OCI-LY7 (cell line): ENCODE measurements around the gene MTG2. TPM values are rescaled to one million over a fixed set of nuclear protein-coding genes. Genes with fewer than 3 reads are reported as not detected.

Experiments used
- BruUV-seq: library from RNA; stranded (reverse); fragments of 400-500 nt; replicated peaks from 2 replicates; lab custom pipeline; 2021; lab: Mats Ljungman, UMichigan
- CTCF ChIA-PET: fragments of 300-600 bp; sonication (Branson Sonifier 250); formaldehyde crosslinking; loops from one replicate; lab custom pipeline; 2022; ENCODE audit warnings: antibody characterized with exemption; ENCODE audit not compliant: unreplicated experiment; lab: Charles Lee
- POLR2A ChIA-PET: fragments of 300-600 bp; sonication (Branson Sonifier 250); formaldehyde crosslinking; loops from one replicate; lab custom pipeline; 2022; ENCODE audit warnings: antibody characterized with exemption; lab: Charles Lee
- DNase-seq: peaks from one replicate; pipeline ENCODE4 v3.0.0-alpha.2; 2015; ENCODE audit warnings: low spot score
- H2AFZ ChIP-seq: fragments of 200-600 bp; sonication (generic), shearing (Covaris generic); 2 replicates; pipeline ENCODE4 v1.6.1; 2014; ENCODE audit warnings: mild to moderate bottlenecking, antibody characterized with exemption, low read length, moderate library complexity
- H3K27ac ChIP-seq: fragments of 200-600 bp; sonication (generic); 2 replicates; pipeline ENCODE4 v1.5.1; 2014; ENCODE audit warnings: mixed run types, low read depth, mild to moderate bottlenecking, moderate library complexity, low read length, inconsistent platforms; ENCODE audit not compliant: poor library complexity, severe bottlenecking
- H3K36me3 ChIP-seq: fragments of 200-600 bp; sonication (generic); 2 replicates; pipeline ENCODE4 v1.6.1; 2014; ENCODE audit warnings: mild to moderate bottlenecking, antibody characterized with exemption, low read length, moderate library complexity, mixed read lengths; ENCODE audit not compliant: insufficient read depth
- H3K4me1 ChIP-seq: fragments of 200-600 bp; sonication (generic); 2 replicates; pipeline ENCODE4 v1.5.1; 2014; ENCODE audit warnings: mild to moderate bottlenecking, low read length; ENCODE audit not compliant: insufficient read depth, poor library complexity, severe bottlenecking
- H3K4me2 ChIP-seq: fragments of 200-600 bp; sonication (generic); 2 replicates; pipeline ENCODE4 v1.6.1; 2014; ENCODE audit warnings: mild to moderate bottlenecking, low read length
- H3K4me3 ChIP-seq: fragments of 200-600 bp; sonication (generic); 2 replicates; pipeline ENCODE4 v1.5.1; 2014; ENCODE audit warnings: mild to moderate bottlenecking, low read depth, low read length; ENCODE audit not compliant: poor library complexity, severe bottlenecking
- H3K79me2 ChIP-seq: fragments of 200-600 bp; sonication (generic); 2 replicates; pipeline ENCODE4 v1.6.1; 2016; ENCODE audit warnings: low read depth, mild to moderate bottlenecking, low read length, moderate library complexity, mixed read lengths; ENCODE audit not compliant: insufficient read depth
- H3K9me2 ChIP-seq: fragments of 200-600 bp; sonication (generic); 2 replicates; pipeline ENCODE4 v1.6.1; 2016; ENCODE audit warnings: mild to moderate bottlenecking, low read length, mixed read lengths; ENCODE audit not compliant: insufficient read depth
- H3K9me3 ChIP-seq: fragments of 200-600 bp; sonication (generic); 2 replicates; pipeline ENCODE4 v1.6.1; 2014; ENCODE audit warnings: mild to moderate bottlenecking, mixed run types, low read length, mixed read lengths
- H4K20me1 ChIP-seq: fragments of 200-600 bp; sonication (generic); 2 replicates; pipeline ENCODE4 v1.6.1; 2014; ENCODE audit warnings: mild to moderate bottlenecking, antibody characterized with exemption, low read length, moderate library complexity, mixed read lengths; ENCODE audit not compliant: insufficient read depth
- EZH2phosphoT487 ChIP-seq: fragments of 200-600 bp; sonication (generic); IDR thresholded peaks from 2 replicates; pipeline ENCODE4 v1.6.1; 2018; ENCODE audit warnings: low read depth, borderline replicate concordance, mild to moderate bottlenecking, mixed run types, antibody characterized with exemption, low read length, moderate library complexity, mixed read lengths
- intact Hi-C: fragments of 100-400 bp; cut with micrococcal nuclease; formaldehyde crosslinking; loops from one replicate; pipeline ENCODE4 v1.10.0; 2022; ENCODE audit not compliant: unreplicated experiment
- total RNA-seq, 2 experiments: library from RNA; depleted of rRNA in 1 of 2; stranded (reverse); fragments of >200 nt in 1 of 2; shearing (Covaris generic) in 1 of 2; gene quantifications; 2 replicates each; pipeline ENCODE4 v1.2.3, GENCODE V29; 2014 to 2022
- TF ChIP-seq, protein P1 (sequence below): fragments of 200-600 bp; sonication (generic); conservative IDR thresholded peaks from 2 replicates; pipeline ENCODE4 v1.5.1; 2014; ENCODE audit warnings: mild to moderate bottlenecking, antibody characterized with exemption, low read length, moderate library complexity, mixed read lengths

The MTG2 gene
- total RNA-seq, 2 experiments from 2014 or later: 24.1 to 37.5 TPM

DNA sequence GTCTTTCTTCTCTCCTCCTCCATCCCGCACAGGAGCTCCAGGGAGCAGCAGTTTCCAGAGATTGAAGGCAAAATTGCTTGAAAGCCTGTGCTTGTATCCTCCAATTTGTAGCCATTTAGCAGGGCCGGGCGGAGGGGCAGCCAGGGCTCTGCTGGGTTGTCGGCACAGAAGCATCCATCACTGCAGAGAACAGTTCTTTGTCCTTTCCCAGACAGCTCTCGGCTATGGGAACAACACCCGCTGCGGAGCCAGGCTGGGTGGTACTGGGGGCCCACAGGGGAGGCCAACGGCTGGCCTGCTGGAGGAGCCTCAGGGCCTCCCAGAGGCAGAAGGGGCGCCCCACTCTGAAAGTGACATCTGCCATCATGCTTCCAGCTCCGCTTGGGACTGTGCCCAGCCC lies 29.5 kb downstream of the MTG2 start:
- Histone ChIP-seq H2AFZ (no peak overlapping the region), H3K4me2 (no peak overlapping the region), H3K79me2 (no peaks in the 10 kb centered on the region), H3K27ac (no peak overlapping the region), H3K36me3 (no peaks in the 10 kb centered on the region), H3K4me3 (no peak overlapping the region), H3K4me1 (peaks cover 17% of the 10 kb centered on the region), H4K20me1 (no peaks in the 10 kb centered on the region; the same call in 1 of the 2 replicates), H3K9me3 (no peaks in the 10 kb centered on the region), H3K9me2 (no peaks in the 10 kb centered on the region)
- DNase-seq: no peak
- ChIA-PET POLR2A (no interaction called here), CTCF (no interaction called here)
- TF ChIP-seq, protein P1, sequence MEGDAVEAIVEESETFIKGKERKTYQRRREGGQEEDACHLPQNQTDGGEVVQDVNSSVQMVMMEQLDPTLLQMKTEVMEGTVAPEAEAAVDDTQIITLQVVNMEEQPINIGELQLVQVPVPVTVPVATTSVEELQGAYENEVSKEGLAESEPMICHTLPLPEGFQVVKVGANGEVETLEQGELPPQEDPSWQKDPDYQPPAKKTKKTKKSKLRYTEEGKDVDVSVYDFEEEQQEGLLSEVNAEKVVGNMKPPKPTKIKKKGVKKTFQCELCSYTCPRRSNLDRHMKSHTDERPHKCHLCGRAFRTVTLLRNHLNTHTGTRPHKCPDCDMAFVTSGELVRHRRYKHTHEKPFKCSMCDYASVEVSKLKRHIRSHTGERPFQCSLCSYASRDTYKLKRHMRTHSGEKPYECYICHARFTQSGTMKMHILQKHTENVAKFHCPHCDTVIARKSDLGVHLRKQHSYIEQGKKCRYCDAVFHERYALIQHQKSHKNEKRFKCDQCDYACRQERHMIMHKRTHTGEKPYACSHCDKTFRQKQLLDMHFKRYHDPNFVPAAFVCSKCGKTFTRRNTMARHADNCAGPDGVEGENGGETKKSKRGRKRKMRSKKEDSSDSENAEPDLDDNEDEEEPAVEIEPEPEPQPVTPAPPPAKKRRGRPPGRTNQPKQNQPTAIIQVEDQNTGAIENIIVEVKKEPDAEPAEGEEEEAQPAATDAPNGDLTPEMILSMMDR: no peak
- no peak for TF ChIP-seq EZH2phosphoT487
- intact Hi-C loops: no loop called here
- no TSS peak for BruUV-seq

DNA sequence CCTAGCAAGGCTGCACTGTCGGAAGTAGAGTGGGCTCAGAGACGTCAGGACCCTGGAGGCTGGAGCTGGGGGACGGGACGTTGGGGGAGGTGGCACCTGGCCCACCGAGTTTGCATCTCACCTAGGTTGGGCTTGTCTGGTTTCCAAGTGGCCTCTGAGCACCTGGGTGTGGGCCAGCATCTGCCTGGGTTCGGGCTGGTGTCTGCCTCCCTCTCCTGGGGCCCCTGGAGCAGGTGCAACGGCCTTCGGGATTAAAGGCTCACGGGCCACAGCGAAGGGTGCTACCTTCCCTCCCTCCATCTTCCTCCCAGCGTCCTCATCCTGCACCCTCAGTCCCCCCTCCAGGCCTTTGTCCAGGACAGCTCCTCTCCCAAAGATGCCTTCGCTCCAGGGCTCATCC lies 31.2 kb downstream of the MTG2 start:
- Histone ChIP-seq H3K4me3 (no peak overlapping the region), H3K27ac (no peak overlapping the region), H3K9me3 (no peaks in the 10 kb centered on the region), H3K79me2 (no peaks in the 10 kb centered on the region), H4K20me1 (no peaks in the 10 kb centered on the region; the same call in 1 of the 2 replicates), H3K36me3 (no peaks in the 10 kb centered on the region), H3K4me2 (no peak overlapping the region), H2AFZ (no peak overlapping the region), H3K9me2 (no peaks in the 10 kb centered on the region), H3K4me1 (peaks cover 24% of the 10 kb centered on the region)
- no peak for DNase-seq
- TF ChIP-seq, protein P1: no peak
- no peak for TF ChIP-seq EZH2phosphoT487
- ChIA-PET CTCF (no interaction called here), POLR2A (no interaction called here)
- intact Hi-C loops: no loop called here
- BruUV-seq: no TSS peak

DNA sequence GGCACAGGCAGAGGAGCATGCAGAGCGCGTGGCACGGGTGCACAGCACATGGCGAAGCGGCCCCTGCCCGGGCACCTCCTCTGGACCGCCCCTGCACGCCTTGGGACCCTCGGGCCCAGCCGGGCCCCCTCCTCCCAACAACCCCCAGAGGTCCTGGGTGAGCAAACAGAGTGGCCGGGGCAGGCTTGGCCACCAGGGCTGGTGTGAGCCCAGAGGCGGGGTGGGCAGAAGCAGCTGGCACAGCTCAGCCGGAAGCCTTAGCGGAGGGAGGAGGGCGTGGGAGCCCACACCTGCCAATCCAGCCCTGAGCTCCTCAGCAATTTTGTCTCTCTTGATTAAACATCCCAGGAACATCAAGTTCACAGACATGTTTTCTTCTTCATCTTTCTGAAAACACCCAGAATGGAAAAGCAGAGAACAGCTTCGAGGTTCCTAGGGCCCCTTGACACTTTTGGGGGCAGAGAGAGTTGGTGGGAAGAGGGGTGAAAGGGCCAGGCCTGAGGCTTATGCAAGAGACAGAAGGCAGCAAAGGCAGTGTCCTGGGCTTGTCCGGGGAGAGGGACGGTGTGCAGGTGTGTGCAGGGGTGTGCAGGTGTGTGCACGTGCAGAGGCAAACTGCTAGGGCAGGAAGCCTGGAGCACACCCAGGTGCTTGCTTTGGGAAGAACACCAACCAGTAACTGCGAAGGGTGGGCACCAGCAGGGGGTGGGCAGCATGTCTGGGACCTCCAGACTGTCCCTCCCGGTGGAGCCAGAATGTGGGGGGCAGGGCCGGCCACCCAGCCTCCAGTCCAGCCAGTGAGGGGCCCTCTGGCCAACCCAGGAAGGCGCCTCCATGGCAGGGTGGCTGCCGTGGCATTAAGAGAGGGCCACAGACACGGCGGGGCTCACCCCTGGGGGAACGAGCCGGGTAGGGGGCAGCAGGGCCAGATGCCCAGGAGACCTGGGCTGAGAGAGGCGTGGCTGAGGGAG lies 32.5 kb downstream of the MTG2 start:
- DNase-seq: no peak
- Histone ChIP-seq H4K20me1 (no peaks in the 10 kb centered on the region), H2AFZ (no peak overlapping the region), H3K4me2 (no peak overlapping the region), H3K4me1 (peaks cover 24% of the 10 kb centered on the region), H3K9me3 (no peaks in the 10 kb centered on the region), H3K4me3 (no peak overlapping the region), H3K79me2 (no peaks in the 10 kb centered on the region), H3K27ac (no peak overlapping the region), H3K9me2 (no peaks in the 10 kb centered on the region), H3K36me3 (no peaks in the 10 kb centered on the region)
- intact Hi-C loops: no loop called here
- TF ChIP-seq, protein P1: no peak
- TF ChIP-seq EZH2phosphoT487: no peak
- ChIA-PET CTCF (interaction anchor here (0.6 kb wide), 1 partner anchor 815 kb away, joined by 3 read pairs; no protein-coding TSS in a partner anchor), POLR2A (no interaction called here)
- no TSS peak for BruUV-seq
